ENCODE measurements around the gene IFNAR1. TPM values are rescaled to one million over a fixed set of nuclear protein-coding genes. Genes with fewer than 3 reads are reported as not detected.

IFNAR1 gene
- polyA plus RNA-seq, 2 of the 4 experiments (the other 2 are of a cell fraction): 14.1 to 14.2 TPM

- POLR2A ChIA-PET: interaction anchor here (1.6 kb wide), 1 partner anchor 39 kb away, joined by 12 read pairs; the partner anchor contains the start of gene IFNAR1
- Histone ChIP-seq H3K4me1 (peaks cover 31% of the 10 kb centered on the region), H3K27ac (peak overlapping the region; percentile 74 to 82), H3K9me3 (no peaks in the 10 kb centered on the region), H3K4me2 (peak overlapping the region; percentile 66), H3K4me3 (no peak overlapping the region; the same call in 2 of the 3 replicates)
- ATAC-seq (no peak), DNase-seq (ENCODE audit: low read depth in 1 of 2, low spot score in 1 of 2) (no peak), FAIRE-seq (no peak)
- WGBS (ENCODE audit: missing lambda C conversion rate): 76% methylated on average over 11 of the region's 11 CpGs
- CTCF ChIA-PET: interaction anchor here (1.0 to 1.4 kb wide), 3 partner anchors 14 to 194 kb away, joined by 3 read pairs; partner anchors contain the start of gene TMEM50B
- TF ChIP-seq FOSL2 (IDR thresholded peaks at IDR 0.05) (no peak), FOSL2 (CRISPR knock-in tag; IDR thresholded peaks at IDR 0.05) (no peak), MAZ (IDR thresholded peaks at IDR 0.05; ENCODE audit: borderline replicate concordance, low read depth, low read length) (no peak)
Observed at GRCh38 chr21:33286076-33286475, 38.7 kb upstream of the IFNAR1 start.

GRCh38 chr21:33286600-33287456 is 37.9 kb upstream of the IFNAR1 start:
- peaks cover 31% of the 10 kb centered on the region for H3K4me1 ChIP-seq
- TF ChIP-seq JUN (IDR thresholded peaks at IDR 0.05) (peak in 1 of 2 experiments; percentile 42; a peak in 1 of 5 replicates), BHLHE40 (IDR thresholded peaks at IDR 0.05; ENCODE audit: low read depth, low read length) (no peak)
- 27% methylated on average over 15 of the region's 15 CpGs for WGBS (ENCODE audit: missing lambda C conversion rate)
- ATAC-seq: peak; percentile 88 to 90
- ChIA-PET CTCF (interaction anchor here (1.1 to 1.4 kb wide), 2 partner anchors 15 to 193 kb away, joined by 3 read pairs; partner anchors contain the start of gene TMEM50B), POLR2A (interaction anchor here (1.6 kb wide), 1 partner anchor 38 kb away, joined by 12 read pairs; the partner anchor contains the start of gene IFNAR1)
- H3K4me2 ChIP-seq: peak overlapping the region; percentile 66
- no peak for FAIRE-seq
- H3K27ac ChIP-seq: peak overlapping the region; percentile 74 to 82
- H3K4me3 ChIP-seq: no peak overlapping the region; the same call in 2 of the 3 replicates
- peak; percentile 33 to 84 for DNase-seq (ENCODE audit: low read depth in 1 of 2, low spot score in 1 of 2)
- no peaks in the 10 kb centered on the region for H3K9me3 ChIP-seq

- no peak for FAIRE-seq
- POLR2A ChIA-PET: no interaction called here
- TF ChIP-seq JUN (IDR thresholded peaks at IDR 0.05): no peak
- no peak for TF ChIP-seq ZC3H11A (IDR thresholded peaks at IDR 0.05)
- TF ChIP-seq POLR2A (IDR thresholded peaks at IDR 0.05; ENCODE audit: low read length): no peak
- peaks cover 31% of the 10 kb centered on the region for H3K4me1 ChIP-seq
- H3K27ac ChIP-seq: peak overlapping the region in 1 of 2 experiments; percentile 56; a peak in 2 of 6 replicates
- no peak overlapping the region for H3K4me3 ChIP-seq
- H3K9me3 ChIP-seq: no peaks in the 10 kb centered on the region
- ATAC-seq: no peak
- DNase-seq (ENCODE audit: low read depth in 1 of 2, low spot score in 1 of 2): no peak
- H3K4me2 ChIP-seq: no peak overlapping the region
- 93% methylated on average over 7 of the region's 11 CpGs for WGBS (ENCODE audit: missing lambda C conversion rate)
- CTCF ChIA-PET: interaction anchor here (1.2 to 1.4 kb wide), 2 partner anchors 72 to 156 kb away, joined by 3 read pairs; no protein-coding TSS in a partner anchor
Observed at GRCh38 chr21:33289199-33289819, 35.5 kb upstream of the IFNAR1 start.

- no peak overlapping the region for H3K4me3 ChIP-seq
- WGBS (ENCODE audit: missing lambda C conversion rate): 91% methylated on average over 7 of the region's 11 CpGs
- FAIRE-seq (no peak), ATAC-seq (no peak), DNase-seq (ENCODE audit: low read depth in 1 of 2, low spot score in 1 of 2) (no peak)
- ChIA-PET POLR2A (no interaction called here), CTCF (no interaction called here)
- H3K9me3 ChIP-seq: no peaks in the 10 kb centered on the region
- H3K4me2 ChIP-seq: no peak overlapping the region
- H3K4me1 ChIP-seq: peaks cover 26% of the 10 kb centered on the region
- no peak overlapping the region for H3K27ac ChIP-seq
- TF ChIP-seq MYC (IDR thresholded peaks at IDR 0.05; ENCODE audit: borderline replicate concordance, low read length) (no peak), CEBPB (IDR thresholded peaks at IDR 0.05) (no peak), ZC3H11A (IDR thresholded peaks at IDR 0.05) (no peak), REST (IDR thresholded peaks at IDR 0.05) (no peak), JUNB (IDR thresholded peaks at IDR 0.05) (no peak), USF2 (IDR thresholded peaks at IDR 0.05) (no peak), HES2 (IDR thresholded peaks at IDR 0.05) (no peak), SREBF2 (IDR thresholded peaks at IDR 0.05) (no peak), NFE2L2 (conservative IDR thresholded peaks at IDR 0.05; ENCODE audit: low read length) (no peak), KDM5A (IDR thresholded peaks at IDR 0.05) (no peak), NR3C1 (IDR thresholded peaks at IDR 0.05) (no peak), PBX3 (IDR thresholded peaks at IDR 0.05) (no peak), CHD4 (IDR thresholded peaks at IDR 0.05; ENCODE audit: borderline replicate concordance) (no peak), NPAS2 (CRISPR knock-in tag; IDR thresholded peaks at IDR 0.05; ENCODE audit: borderline replicate concordance) (no peak), HDAC2 (IDR thresholded peaks at IDR 0.05) (no peak)
Observed at GRCh38 chr21:33290441-33290840, 34.3 kb upstream of the IFNAR1 start.
